HepG2 (cell line): ENCODE measurements around the gene TDRD6.

Experiments used
- DMAP1 ChIP-seq: IDR thresholded peaks from 2 replicates; pipeline ENCODE4 v1.6.1; 2016
- RAD21 ChIP-seq: fragments of 450-650 bp; formaldehyde crosslinking; IDR thresholded peaks from 2 replicates; pipeline ENCODE4 v1.5.0; 2020; ENCODE audit warnings: mild to moderate bottlenecking
- TF ChIP-seq, protein P1 (sequence below): sonication (generic); formaldehyde crosslinking; IDR thresholded peaks from 2 replicates; pipeline ENCODE4 v1.4.0; 2020; ENCODE audit warnings: missing genetic modification reagents
- TF ChIP-seq, protein P2 (sequence below): sonication (generic); formaldehyde crosslinking; IDR thresholded peaks from 2 replicates; pipeline ENCODE4 v1.9.0; 2021; ENCODE audit warnings: missing genetic modification reagents, borderline replicate concordance

DNA sequence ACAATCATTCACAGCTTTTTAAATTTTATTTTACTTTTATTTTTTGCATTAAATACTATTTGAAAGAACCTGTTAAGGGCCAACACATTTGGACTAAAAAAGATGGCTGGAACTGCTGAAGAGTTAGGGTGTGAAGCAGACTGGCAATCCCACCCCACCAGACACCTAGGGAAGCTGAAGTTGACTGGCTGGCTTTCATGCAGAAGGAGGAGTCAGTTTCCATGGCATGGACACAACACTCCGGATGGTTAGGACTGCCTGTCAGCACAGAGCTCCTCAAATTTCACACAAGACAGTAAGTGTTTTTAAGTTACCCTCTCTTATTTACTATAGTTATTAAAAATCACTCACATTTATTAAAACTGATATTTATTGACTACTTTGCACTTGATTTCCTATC lies 59.0 kb downstream of the TDRD6 start, which contains the start of gene ANKRD66:
- TF ChIP-seq DMAP1 (CRISPR knock-in tag): no peak
- no peak for TF ChIP-seq RAD21 (CRISPR knock-in tag)
- TF ChIP-seq, protein P1, sequence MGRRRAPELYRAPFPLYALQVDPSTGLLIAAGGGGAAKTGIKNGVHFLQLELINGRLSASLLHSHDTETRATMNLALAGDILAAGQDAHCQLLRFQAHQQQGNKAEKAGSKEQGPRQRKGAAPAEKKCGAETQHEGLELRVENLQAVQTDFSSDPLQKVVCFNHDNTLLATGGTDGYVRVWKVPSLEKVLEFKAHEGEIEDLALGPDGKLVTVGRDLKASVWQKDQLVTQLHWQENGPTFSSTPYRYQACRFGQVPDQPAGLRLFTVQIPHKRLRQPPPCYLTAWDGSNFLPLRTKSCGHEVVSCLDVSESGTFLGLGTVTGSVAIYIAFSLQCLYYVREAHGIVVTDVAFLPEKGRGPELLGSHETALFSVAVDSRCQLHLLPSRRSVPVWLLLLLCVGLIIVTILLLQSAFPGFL (CRISPR knock-in tag): no peak
- TF ChIP-seq, protein P2, sequence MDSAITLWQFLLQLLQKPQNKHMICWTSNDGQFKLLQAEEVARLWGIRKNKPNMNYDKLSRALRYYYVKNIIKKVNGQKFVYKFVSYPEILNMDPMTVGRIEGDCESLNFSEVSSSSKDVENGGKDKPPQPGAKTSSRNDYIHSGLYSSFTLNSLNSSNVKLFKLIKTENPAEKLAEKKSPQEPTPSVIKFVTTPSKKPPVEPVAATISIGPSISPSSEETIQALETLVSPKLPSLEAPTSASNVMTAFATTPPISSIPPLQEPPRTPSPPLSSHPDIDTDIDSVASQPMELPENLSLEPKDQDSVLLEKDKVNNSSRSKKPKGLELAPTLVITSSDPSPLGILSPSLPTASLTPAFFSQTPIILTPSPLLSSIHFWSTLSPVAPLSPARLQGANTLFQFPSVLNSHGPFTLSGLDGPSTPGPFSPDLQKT (CRISPR knock-in tag): no peak
